RWPE1 (cell line): ENCODE data around the gene TLR9.

ENCODE experiments used
- CTCF ChIA-PET: fragments of 350-600 bp; sonication (Branson Sonifier 250); formaldehyde crosslinking; extraction: SDS; loops from one replicate; lab custom pipeline; 2021; lab: Yijun Ruan, JAX
- POLR2A ChIA-PET: fragments of 400-600 bp; formaldehyde crosslinking; extraction: SDS; loops from one replicate; lab custom pipeline; 2020; ENCODE audit warnings: antibody characterized with exemption; ENCODE audit not compliant: low non-redundant PET; lab: Yijun Ruan, JAX
- DNase-seq: peaks from one replicate; pipeline ENCODE4 v3.0.0; 2012; ENCODE audit warnings: low spot score
- H3K27ac ChIP-seq: fragments of 450-650 bp; 2 replicates; pipeline ENCODE4 v1.5.1; 2017
- TF ChIP-seq, protein P1 (sequence below): fragments of 450-650 bp; conservative IDR thresholded peaks from 2 replicates; pipeline ENCODE4 v1.5.1; 2017; ENCODE audit warnings: low read depth, mild to moderate bottlenecking

TLR9 gene

GRCh38 chr3:52200981-52201679 is 24.3 kb downstream of the TLR9 start:
- ChIA-PET CTCF (interaction anchor here (0.5 to 0.9 kb wide), 2 partner anchors 9 to 77 kb away, joined by 3 to 5 read pairs; partner anchors contain the start of gene WDR82), POLR2A (no interaction called here)
- DNase-seq: no peak
- TF ChIP-seq, protein P1, sequence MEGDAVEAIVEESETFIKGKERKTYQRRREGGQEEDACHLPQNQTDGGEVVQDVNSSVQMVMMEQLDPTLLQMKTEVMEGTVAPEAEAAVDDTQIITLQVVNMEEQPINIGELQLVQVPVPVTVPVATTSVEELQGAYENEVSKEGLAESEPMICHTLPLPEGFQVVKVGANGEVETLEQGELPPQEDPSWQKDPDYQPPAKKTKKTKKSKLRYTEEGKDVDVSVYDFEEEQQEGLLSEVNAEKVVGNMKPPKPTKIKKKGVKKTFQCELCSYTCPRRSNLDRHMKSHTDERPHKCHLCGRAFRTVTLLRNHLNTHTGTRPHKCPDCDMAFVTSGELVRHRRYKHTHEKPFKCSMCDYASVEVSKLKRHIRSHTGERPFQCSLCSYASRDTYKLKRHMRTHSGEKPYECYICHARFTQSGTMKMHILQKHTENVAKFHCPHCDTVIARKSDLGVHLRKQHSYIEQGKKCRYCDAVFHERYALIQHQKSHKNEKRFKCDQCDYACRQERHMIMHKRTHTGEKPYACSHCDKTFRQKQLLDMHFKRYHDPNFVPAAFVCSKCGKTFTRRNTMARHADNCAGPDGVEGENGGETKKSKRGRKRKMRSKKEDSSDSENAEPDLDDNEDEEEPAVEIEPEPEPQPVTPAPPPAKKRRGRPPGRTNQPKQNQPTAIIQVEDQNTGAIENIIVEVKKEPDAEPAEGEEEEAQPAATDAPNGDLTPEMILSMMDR: no peak
- H3K27ac ChIP-seq: no peak overlapping the region

GRCh38 chr3:52198643-52199608 is 26.5 kb downstream of the TLR9 start:
- no peak for DNase-seq
- TF ChIP-seq, protein P1: no peak
- ChIA-PET CTCF (no interaction called here), POLR2A (no interaction called here)
- peak overlapping the region; percentile 73 for H3K27ac ChIP-seq

GRCh38 chr3:52197842-52198625 is 27.4 kb downstream of the TLR9 start, which contains the start of gene ALAS1:
Gene ALAS1, plus strand, starts transcription at chr3:52198160. Its CDS starts 1,082 bp downstream, at chr3:52199242.
- peak within 1 kb of the TSS; percentile 73 for H3K27ac ChIP-seq
- ChIA-PET POLR2A (no interaction called here), CTCF (no interaction called here)
- TF ChIP-seq, protein P1: no peak
- peak; percentile 86 for DNase-seq

- ChIA-PET POLR2A (interaction anchor here (0.6 kb wide), 2 partner anchors 197 to 201 kb away, joined by 3 read pairs; no protein-coding TSS in a partner anchor), CTCF (no interaction called here)
- DNase-seq: no peak
- H3K27ac ChIP-seq: peak overlapping the region; percentile 73
- TF ChIP-seq, protein P1: no peak
These were observed 28.0 kb downstream of the TLR9 start for GRCh38 chr3:52197499-52197841.

- DNase-seq: no peak
- TF ChIP-seq, protein P1: no peak
These were observed 28.5 kb downstream of the TLR9 start for GRCh38 chr3:52196977-52197376.

More at GRCh38 chr3:52196977-52197376, 28.5 kb downstream of the TLR9 start:
- H3K27ac ChIP-seq: peak overlapping the region; percentile 73
- ChIA-PET POLR2A (interaction anchor here (0.6 kb wide), 3 partner anchors 164 to 201 kb away, joined by 3 to 6 read pairs (median 3); no protein-coding TSS in a partner anchor), CTCF (interaction anchor here (0.6 kb wide), 1 partner anchor 1041 kb away, joined by 5 read pairs; no protein-coding TSS in a partner anchor)
